Caki2 (cell line): ENCODE measurements around the gene JMY. TPM values are rescaled to one million over a fixed set of nuclear protein-coding genes. Genes with fewer than 3 reads are reported as not detected.
"Not testable (repeated sequence)": the region's sequence is repeated elsewhere in the genome, so short reads cannot be mapped to it uniquely, and the experiment has no call there.

Experiments
- DNase-seq: peaks from one replicate; pipeline ENCODE4 v3.0.0-alpha.2; 2015; ENCODE audit warnings: low read depth
- in situ Hi-C: cut with HindIII; loops from 2 replicates; pipeline ENCODE4 v1.10.0; 2016; ENCODE audit warnings: low sequenced_read_pairs, low pct_unique_long_range_greater_than_20kb, mixed read lengths
- total RNA-seq: library from RNA; depleted of rRNA; stranded (reverse); fragments of >200 nt; shearing (Covaris generic); gene quantifications from 2 replicates; pipeline ENCODE4 v1.2.3, GENCODE V29; 2014; ENCODE audit warnings: low replicate concordance

JMY gene
- total RNA-seq, 1 experiment from 2014 or later: 6.7 TPM

DNA sequence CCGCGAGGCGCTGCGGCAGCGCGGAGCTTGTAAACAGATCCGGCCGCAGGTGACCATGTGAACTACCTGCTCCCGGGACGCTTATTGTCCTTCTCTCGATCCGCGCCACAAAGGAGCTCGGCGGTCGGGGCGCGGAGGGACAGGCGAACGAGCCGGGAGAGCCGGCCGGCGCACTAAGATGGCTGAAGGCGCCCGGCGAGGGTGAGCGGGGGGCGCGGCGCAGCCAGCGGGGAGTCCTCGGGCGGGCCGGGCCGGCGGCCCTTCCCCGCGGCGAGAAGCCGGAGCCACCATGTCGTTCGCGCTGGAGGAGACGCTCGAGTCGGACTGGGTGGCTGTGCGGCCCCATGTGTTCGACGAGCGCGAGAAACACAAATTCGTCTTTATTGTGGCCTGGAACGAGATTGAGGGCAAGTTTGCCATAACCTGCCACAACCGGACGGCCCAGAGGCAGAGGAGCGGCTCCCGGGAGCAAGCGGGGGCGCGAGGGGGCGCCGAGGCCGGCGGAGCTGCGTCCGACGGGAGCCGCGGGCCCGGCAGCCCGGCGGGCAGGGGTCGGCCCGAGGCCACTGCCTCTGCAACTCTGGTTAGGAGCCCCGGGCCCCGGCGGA lies 535 bp downstream of the JMY start:
- peak; percentile 44 for DNase-seq
- in situ Hi-C loops: no loop called here

- peak; percentile 70 for DNase-seq
- in situ Hi-C loops: no loop called here
Observed at GRCh38 chr5:79236970-79237739, 1.2 kb downstream of the JMY start.

DNA sequence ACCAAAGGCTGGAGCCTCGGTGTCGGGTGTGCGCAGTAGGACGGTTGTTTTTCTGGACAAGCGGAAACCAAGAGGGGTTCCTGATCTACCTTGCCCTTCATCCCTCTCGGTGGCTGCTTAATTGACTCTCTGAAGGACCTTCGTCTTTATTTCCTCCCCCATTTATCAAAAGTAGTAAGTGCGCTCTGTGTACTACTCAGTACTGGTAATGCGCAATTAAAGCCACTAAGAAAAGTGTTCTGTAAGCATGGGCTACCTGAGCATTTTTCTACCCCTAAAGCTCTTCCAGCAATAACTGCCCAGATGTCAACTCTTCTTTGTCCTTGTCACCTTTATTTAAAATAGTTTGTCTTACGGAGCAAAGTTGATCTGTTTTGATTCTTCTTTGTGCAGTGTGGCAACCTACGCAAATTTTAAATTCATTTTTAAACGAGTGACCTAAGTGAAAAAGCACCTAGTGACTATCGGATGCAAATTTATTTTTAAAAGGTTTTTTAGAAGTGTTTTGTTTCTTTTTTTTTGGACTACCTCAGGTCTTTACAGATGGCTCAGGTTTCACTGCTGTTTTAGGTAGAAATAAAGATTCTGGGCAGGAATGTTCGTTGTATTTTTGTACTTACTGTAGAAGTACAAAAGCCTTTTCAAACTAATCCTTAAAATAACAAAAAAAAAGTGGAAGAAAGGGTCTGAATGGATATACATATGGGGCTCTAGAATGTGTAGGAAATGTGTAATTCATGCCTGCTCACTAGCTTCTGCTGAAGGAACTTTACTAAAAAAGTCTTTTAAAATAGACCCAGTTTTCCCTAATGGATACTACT lies 2.0 kb downstream of the JMY start:
- in situ Hi-C loops: no loop called here
- DNase-seq: no peak

- in situ Hi-C loops: no loop called here
- peak; percentile 13 for DNase-seq
Observed at GRCh38 chr5:79240561-79240960, 4.6 kb downstream of the JMY start.

DNA sequence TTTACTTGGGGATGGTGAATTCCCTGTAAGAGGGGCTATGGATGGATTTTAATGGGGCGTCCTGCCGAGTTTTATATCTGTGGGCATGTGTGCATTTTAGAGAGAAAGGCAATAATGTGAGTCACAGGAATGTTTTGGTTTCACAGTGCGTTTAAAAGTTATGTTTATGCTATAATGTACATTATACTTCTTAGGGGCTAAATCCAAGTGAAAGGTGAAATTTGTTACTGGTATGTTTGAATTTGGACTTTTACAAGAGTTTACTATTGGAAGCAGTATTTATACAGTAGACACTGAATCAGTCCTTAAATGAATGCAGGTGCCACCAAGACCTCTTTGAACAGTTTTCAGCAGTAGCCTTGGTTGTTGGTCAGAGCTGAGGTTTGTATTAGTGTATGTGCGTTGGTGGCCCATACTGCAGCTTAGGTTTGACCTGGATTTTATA lies 5.6 kb downstream of the JMY start:
- DNase-seq: no peak
- in situ Hi-C loops: no loop called here

DNA sequence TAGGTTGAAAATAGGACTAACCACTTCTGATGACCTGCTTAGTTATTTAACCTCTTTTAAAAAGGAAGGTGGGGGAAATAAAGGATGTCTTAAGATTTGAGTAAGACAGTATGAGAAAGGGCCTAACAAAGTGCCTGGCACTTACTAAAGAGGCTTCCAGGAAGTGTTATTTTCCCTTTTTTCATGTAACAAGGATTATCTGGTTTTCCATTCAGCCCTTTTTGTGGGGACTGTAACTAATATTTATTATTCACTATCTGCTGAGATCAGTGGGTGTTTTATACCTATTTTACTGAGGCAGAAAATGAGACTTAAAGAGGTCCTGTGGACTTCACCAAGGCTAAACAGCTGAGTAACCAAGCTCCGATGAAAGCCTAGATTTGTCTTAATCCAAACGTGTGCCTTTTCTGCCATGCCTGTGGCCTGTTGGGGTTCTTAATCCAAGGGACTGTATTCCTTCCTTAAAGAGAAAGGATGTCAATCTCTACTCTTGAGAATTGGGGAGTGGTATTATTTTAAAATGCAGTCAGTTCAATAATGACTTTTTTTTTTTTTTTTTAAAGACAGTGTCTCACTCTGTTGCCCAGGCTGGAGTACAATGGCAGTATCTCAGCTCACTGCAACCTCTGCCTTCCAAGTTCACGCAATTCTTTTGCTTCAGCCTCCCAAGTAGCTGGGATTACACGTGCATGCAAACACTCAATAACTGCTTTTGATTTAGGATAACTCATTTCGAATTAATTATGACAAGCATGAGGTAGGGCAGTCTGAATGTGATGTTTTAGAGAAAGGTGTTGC lies 6.5 kb downstream of the JMY start:
- in situ Hi-C loops: no loop called here
- no peak for DNase-seq

GRCh38 chr5:79243224-79243623 lies 7.3 kb downstream of the JMY start:
- in situ Hi-C loops: no loop called here
- DNase-seq: no peak

DNA sequence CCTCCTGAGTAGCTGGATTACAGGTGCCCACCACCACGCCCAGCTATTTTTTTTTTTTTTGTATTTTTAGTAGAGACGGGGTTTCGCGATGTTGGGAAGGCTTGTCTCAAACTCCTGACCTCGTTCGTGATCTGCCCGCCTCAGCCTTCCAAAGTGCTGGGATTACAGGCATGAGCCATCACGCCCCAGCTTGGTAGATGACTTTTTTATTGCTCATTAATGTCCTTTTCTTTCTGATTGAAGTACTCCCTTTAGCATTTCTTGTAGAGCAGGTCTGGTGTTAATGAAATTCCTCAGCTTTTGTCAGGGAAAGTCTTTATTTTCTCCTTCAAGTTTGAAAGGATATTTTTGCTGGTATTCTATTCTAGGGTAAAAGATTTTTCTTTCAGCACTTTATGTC lies 18.1 kb downstream of the JMY start:
- in situ Hi-C loops, DNase-seq: not testable (repeated sequence)

DNA sequence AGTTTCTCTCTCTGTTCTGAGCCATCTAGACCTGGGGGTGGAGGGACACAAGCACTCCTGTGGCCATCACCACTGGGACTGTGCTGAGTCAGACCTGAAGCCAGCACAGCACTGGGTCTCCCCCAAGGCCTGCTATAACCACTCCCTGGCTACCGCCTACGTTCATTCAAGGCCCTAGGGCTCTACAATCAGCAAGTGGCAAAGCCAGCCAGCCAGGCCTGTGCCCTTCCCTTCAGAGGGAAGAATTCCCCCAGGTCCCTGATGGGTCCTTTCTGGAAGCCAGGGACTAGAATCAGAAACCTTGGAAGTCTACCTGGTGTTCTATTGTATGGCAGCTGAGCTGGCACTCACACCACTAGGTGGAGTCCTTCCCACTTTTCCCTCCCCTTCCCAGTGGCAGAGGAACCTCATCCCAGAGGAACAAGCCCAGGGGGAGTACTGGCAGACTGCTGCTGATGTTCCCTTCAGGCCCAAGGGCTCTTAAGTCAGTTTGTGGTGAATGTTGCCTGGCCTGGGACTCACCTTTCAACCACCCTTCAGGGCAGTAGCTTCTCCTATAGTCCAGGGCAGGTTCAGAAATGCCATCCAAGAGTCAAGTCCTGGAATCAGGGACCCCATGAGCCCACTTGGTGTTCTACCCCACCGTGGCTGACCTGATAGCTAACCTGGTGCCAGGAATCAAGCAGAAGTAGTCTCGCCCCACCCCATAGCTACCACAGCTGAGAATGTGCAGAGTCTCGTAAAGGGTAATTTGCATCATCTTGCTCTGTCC lies 20.0 kb downstream of the JMY start:
- peak; percentile 35 for DNase-seq
- in situ Hi-C loops: no loop called here

GRCh38 chr5:79256563-79256962 lies 20.6 kb downstream of the JMY start:
- in situ Hi-C loops: no loop called here
- DNase-seq: no peak

DNA sequence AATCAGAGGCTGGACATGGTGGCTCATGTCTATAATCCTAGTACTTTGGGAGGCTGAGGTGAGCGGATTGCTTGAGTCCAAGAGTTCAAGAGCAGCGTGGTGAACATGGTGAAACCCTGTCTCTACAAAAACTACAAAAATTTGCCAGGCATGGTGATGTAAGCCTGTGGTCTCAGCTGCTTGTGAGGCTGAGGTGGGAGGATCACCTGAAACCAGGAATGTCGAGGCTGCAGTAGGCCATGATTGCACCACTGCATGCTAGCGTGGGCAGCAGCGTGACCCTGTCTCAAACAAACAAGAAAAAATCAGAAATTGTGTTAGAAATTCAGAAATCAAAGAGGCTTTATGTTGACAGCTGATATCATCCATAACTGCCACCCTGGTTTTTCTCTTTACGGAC lies 21.4 kb downstream of the JMY start:
- in situ Hi-C loops: no loop called here
- no peak for DNase-seq

DNA sequence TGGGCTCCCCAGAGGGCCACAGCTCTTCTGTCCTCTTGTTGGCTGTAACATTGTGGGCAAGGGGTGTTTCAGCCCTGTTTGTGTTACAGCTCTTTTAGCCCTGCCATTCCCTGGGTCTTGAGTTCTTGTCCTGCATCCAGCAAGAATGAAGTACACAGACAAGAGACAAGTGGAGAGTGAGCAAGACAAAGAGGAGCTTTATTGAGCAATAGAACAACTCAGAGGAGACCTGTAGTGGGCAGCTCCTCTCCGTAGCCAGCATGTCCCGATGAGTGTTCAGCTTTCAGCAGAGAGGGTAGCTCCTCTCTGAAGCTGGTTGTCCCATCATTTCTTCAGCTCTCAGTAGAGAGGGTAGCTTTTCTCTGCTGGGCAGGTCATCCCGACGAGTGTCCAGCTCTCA lies 22.9 kb downstream of the JMY start:
- DNase-seq: no peak
- in situ Hi-C loops: no loop called here

GRCh38 chr5:79259383-79259782 lies 23.5 kb downstream of the JMY start:
- in situ Hi-C loops: no loop called here

DNA sequence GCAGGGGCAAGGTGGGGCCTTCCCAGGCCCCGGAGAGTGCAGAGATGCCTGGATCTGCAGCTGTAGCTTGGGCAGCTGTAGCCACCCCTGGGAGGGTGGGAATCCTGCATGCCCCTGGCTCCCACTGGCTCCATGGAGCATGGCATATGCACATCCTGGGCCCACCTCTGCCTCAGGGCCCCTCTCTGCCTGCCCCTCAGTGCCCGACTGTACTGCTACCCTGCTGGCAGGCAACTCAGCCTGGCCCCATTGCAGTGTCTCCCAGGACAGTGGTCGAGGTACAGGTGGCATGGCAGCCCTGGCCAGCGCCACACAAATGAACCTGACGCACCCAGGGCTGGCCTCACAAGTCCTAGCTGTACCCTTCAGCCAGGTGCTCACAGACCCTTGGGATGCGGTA lies 23.9 kb downstream of the JMY start:
- in situ Hi-C loops: no loop called here
- DNase-seq: no peak

More at GRCh38 chr5:79259383-79259782, 23.5 kb downstream of the JMY start:
- no peak for DNase-seq

- no peak for DNase-seq
- in situ Hi-C loops: no loop called here
Observed at GRCh38 chr5:79261897-79262296, 26.0 kb downstream of the JMY start.

DNA sequence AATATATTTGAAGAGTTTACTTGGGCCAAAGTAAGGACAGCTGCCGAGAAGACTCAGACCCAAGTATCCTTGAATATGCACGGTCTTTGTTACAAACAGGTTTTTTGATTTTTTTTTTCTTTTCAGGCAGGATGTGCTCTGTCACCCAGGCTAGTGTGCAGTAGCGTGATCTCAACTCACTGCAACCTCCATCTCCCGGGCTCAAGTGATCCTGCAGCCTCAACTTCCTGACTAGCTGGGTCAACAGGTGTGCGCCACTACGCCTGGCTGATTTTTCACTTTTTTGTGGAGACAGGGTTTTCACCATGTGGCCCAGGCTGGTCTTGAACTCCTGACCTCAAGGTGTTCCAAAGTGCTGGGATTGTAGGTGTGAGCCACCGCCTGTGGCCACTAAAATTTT lies 27.4 kb downstream of the JMY start:
- in situ Hi-C loops: no loop called here
- no peak for DNase-seq

GRCh38 chr5:79267180-79267579 lies 31.2 kb downstream of the JMY start:
- no peak for DNase-seq
- in situ Hi-C loops: no loop called here

- in situ Hi-C loops: no loop called here
- DNase-seq: no peak
Observed at GRCh38 chr5:79269733-79270166, 33.8 kb downstream of the JMY start.
